Right renal cortex interstitium (tissue), 3 donors: ENCODE measurements around the gene ATMIN. TPM values are rescaled to one million over a fixed set of nuclear protein-coding genes. Genes with fewer than 3 reads are reported as not detected.

Experiments used
- polyA plus RNA-seq, 3 donors: library from polyadenylated mRNA; unstranded; fragments of 120-200 nt; gene quantifications; one replicate each; pipeline ENCODE4 v1.2.1, GENCODE V29; 2013; ENCODE audit not compliant: insufficient read length in 3 of 3

ATMIN gene
- polyA plus RNA-seq, 3 donors = 47.0 to 49.9 (median 48.4) TPM

Other genes with a start within 250 kb of the ATMIN start
- 1 to 10 TPM; 6.5 to 7.6 (median 6.7) TPM for gene CDYL2, start 231.2 kb upstream of the ATMIN start, polyA plus RNA-seq
- 10 to 100 TPM; 66.8 to 68.6 (median 68.1) TPM for gene CMC2, start 29.0 kb upstream of the ATMIN start, polyA plus RNA-seq
- gene CENPN, start 28.6 kb upstream of the ATMIN start, polyA plus RNA-seq = 10 to 100 TPM; 23.0 to 24.2 (median 23.3) TPM
- gene C16orf46, start 41.4 kb downstream of the ATMIN start, polyA plus RNA-seq = 1 to 10 TPM; 1.5 to 2.2 (median 1.6) TPM
- 100 to 1,000 TPM in 1 of 3 donors, 10 to 100 TPM in 2; 97.4 to 105 (median 99.3) TPM for gene GCSH, start 60.6 kb downstream of the ATMIN start, polyA plus RNA-seq
- gene BCO1, start 202.8 kb downstream of the ATMIN start, polyA plus RNA-seq = 1 to 10 TPM; 2.5 to 2.6 (median 2.5) TPM